ENCODE results near the gene RPS16. TPM values are rescaled to one million over a fixed set of nuclear protein-coding genes. Genes with fewer than 3 reads are reported as not detected.

The RPS16 gene
- total RNA-seq, 1 donor from 2014 or later, result 75.3 TPM

GRCh38 chr19:39471756-39472536, 36.2 kb upstream of the RPS16 start:
- Histone ChIP-seq H3K27me3 (ENCODE audit: control insufficient read depth, insufficient read depth, low read length) (no peaks in the 10 kb centered on the region), H3K36me3 (ENCODE audit: control insufficient read depth, insufficient read depth, low read length) (peaks cover 67% of the 10 kb centered on the region), H3K4me3 (ENCODE audit: low read depth, low read length) (no peak overlapping the region)
- DNase-seq (ENCODE audit: low read depth) (no peak), FAIRE-seq (no peak)
- TF ChIP-seq CTCF (IDR thresholded peaks at IDR 0.05; ENCODE audit: insufficient read depth, low read length, severe bottlenecking), result no peak

GRCh38 chr19:39470724-39471339, 35.1 kb upstream of the RPS16 start:
- Histone ChIP-seq H3K36me3 (ENCODE audit: control insufficient read depth, insufficient read depth, low read length) (peaks cover 69% of the 10 kb centered on the region), H3K4me3 (ENCODE audit: low read depth, low read length) (no peak overlapping the region), H3K27me3 (ENCODE audit: control insufficient read depth, insufficient read depth, low read length) (no peaks in the 10 kb centered on the region)
- DNase-seq (ENCODE audit: low read depth) (no peak), FAIRE-seq (no peak)
- TF ChIP-seq CTCF (IDR thresholded peaks at IDR 0.05; ENCODE audit: insufficient read depth, low read length, severe bottlenecking), result no peak

- no peak overlapping the region for H3K4me3 ChIP-seq (ENCODE audit: low read depth, low read length)
- no peaks in the 10 kb centered on the region for H3K27me3 ChIP-seq (ENCODE audit: control insufficient read depth, insufficient read depth, low read length)
- no peak for DNase-seq (ENCODE audit: low read depth)
- FAIRE-seq, result no peak
- peaks cover 70% of the 10 kb centered on the region for H3K36me3 ChIP-seq (ENCODE audit: control insufficient read depth, insufficient read depth, low read length)
- no peak for TF ChIP-seq CTCF (IDR thresholded peaks at IDR 0.05; ENCODE audit: insufficient read depth, low read length, severe bottlenecking)
These were observed 33.8 kb upstream of the RPS16 start for GRCh38 chr19:39469567-39469966.

- H3K36me3 ChIP-seq (ENCODE audit: control insufficient read depth, insufficient read depth, low read length), result peaks cover 66% of the 10 kb centered on the region
These were observed 33.3 kb upstream of the RPS16 start for GRCh38 chr19:39469036-39469435.

GRCh38 chr19:39467941-39468340, 32.2 kb upstream of the RPS16 start:
- peaks cover 58% of the 10 kb centered on the region for H3K36me3 ChIP-seq (ENCODE audit: control insufficient read depth, insufficient read depth, low read length)
- no peaks in the 10 kb centered on the region for H3K27me3 ChIP-seq (ENCODE audit: control insufficient read depth, insufficient read depth, low read length)
- TF ChIP-seq CTCF (IDR thresholded peaks at IDR 0.05; ENCODE audit: insufficient read depth, low read length, severe bottlenecking), result no peak
- FAIRE-seq, result no peak
- DNase-seq (ENCODE audit: low read depth), result no peak
- no peak overlapping the region for H3K4me3 ChIP-seq (ENCODE audit: low read depth, low read length)

More at GRCh38 chr19:39469036-39469435, 33.3 kb upstream of the RPS16 start:
- Histone ChIP-seq H3K27me3 (ENCODE audit: control insufficient read depth, insufficient read depth, low read length) (no peaks in the 10 kb centered on the region), H3K4me3 (ENCODE audit: low read depth, low read length) (no peak overlapping the region)
- FAIRE-seq, result no peak
- no peak for DNase-seq (ENCODE audit: low read depth)
- TF ChIP-seq CTCF (IDR thresholded peaks at IDR 0.05; ENCODE audit: insufficient read depth, low read length, severe bottlenecking), result no peak
